Embryonic facial prominence (tissue), 1 donor: Measurements from ENCODE around the gene SULT1A3.
"Not testable (repeated sequence)": the region's sequence is repeated elsewhere in the genome, so short reads cannot be mapped to it uniquely, and the experiment has no call there.

Source experiments
- DNase-seq: peaks from one replicate; pipeline ENCODE4 v3.0.0-alpha.2; 2016; ENCODE audit errors: extremely low spot score

SULT1A3 gene

DNA sequence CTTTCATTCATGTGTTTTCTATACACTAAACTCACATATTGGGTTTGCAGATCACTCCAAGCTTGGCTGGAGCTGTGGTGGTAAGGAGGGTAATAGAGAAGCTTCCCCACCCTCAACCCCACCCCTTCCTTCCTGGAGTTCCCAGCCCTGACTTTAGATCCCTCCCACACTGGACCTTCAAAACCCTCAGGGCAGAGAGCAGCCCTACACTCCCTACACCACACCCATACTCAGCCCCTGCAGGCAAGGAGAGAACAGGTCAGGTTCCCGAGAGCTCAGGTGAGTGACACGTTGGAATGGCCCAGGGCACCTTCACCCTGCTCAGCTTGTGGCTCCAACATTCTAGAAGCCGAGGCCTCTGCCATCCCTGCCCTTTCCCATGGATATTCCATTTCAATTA is at the start of gene SULT1A3:
Gene SULT1A3 (plus strand): TSS at position 207 of the 400 bp plus-strand sequence. CDS start 1,474 bp downstream, outside the sequence.
- DNase-seq = not testable (repeated sequence)

DNA sequence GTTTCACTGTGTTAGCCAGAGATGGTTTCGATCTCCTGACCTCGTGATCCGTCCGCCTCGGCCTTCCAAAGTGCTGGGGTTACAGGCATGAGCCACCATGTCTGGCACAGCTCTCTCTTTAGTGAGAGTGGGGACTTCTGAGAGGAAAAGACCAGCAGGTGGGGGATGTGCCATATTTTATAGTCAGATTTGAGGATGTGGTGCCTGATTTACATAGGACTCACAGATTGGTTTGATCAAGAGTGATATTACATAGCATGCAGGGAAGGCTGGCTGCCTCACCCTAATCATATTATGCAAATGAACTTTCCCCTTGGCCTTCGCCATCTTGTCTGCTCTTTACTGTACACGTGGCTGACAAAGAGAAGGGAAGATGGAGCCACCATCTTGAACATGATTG is 48.0 kb upstream of the SULT1A3 start:
- DNase-seq = no peak

DNA sequence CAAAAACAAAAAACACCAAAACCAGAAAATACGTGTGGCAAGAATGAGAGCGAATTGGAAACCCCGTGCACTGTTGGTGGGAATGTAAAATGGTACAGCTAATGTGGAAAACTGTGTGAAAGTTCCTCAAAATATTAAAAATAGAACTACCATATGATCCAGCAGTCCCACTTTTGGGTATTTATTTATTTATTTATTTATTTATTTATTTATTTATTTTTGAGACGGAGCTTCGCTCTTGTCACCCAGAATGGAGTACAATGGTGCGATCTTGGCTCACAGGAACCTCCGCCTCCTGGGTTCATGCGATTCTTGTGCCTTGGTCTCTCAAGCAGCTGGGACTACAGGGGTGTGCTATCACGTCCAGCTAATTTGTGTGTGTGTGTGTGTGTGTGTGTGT is 46.5 kb upstream of the SULT1A3 start:
- DNase-seq = no peak

DNA sequence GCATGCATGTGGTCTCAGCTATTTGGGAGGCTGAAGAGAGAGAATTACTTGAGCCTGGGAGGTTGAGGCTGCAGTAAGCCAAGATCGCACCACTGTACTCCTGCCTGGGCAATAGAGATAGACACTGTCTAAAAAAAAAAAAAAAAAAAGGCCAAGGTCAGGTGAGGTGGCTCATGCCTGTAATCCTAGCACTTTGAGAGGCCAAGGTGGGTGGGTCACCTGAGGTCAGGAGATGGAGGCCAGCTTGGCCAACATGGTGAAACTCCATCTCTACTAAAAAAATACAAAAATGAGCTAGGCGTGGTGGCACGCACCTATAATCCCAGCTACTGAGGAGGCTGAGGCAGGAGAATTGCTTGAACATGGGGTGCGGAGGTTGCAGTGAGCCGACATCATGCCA is 43.9 kb upstream of the SULT1A3 start:
- no peak for DNase-seq

DNA sequence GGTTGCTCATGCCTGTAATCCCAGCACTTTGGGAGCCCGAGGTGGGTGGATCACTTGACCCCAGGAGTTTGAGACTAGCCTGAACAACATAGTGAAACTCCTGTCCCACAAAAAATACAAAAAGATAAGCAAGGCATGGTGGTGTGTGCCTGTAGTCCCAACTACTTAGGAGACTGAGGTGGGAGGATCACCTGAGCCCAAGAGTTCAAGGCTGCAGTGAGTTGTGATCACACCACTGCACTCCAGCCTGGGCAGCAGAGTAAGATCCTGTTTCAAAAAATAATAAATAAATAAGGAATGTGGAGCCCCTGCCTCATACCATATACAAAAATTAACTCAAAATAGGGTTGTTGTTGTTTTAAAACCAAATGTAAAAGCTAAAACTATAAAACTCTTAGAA is 41.8 kb upstream of the SULT1A3 start:
- no peak for DNase-seq

DNA sequence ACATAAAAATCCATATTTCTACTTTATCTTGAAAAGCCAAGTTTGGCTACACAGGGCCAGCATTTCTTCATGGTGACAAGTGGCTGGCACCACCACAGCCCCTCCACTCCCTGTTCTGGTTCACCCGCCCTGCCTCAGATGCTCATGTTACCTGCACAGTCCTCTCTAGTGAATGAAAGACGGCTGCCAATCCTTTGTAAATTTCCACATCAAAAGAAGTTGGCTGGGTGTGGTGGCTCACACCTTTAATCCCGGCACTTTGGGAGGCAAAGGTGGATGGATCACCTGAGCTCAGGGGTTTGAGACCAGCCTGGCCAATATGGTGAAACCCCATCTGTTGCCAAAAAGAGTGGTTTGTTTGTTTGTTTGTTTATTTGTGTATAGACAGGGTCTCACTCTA is 35.5 kb upstream of the SULT1A3 start:
- no peak for DNase-seq

DNA sequence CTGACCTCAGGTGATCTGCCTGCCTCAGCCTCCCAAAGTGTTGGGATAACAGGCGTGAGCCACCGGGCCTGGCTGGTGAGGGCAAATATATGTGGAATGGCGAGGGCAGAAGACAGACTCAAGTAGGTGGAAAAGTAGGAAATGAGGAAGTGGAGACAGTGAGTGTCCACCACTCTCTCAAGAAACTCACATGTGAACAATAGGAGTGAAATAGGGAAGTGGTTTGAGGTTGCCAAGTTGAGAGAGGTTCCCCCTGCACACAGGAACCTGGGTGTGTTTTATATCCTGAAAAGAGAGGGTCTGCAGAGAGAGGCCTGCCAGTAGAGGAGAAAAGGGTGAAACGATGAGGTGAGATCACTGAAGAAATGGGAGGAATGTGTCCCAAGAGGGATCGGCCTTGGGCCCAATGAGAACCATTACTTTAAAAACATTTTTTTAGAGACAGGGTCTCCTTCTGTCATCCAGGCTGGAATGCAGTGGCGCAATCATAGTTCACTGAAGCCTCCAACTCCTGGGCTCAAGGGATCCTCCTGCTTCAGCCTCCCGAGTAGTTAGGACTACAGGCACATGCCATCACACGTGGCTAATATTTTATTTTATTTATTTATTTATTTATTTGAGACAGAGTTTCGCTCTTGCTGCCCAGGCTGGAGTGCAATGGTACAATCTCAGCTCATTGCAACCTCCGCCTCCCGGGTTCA is 32.7 kb upstream of the SULT1A3 start:
- no peak for DNase-seq

DNA sequence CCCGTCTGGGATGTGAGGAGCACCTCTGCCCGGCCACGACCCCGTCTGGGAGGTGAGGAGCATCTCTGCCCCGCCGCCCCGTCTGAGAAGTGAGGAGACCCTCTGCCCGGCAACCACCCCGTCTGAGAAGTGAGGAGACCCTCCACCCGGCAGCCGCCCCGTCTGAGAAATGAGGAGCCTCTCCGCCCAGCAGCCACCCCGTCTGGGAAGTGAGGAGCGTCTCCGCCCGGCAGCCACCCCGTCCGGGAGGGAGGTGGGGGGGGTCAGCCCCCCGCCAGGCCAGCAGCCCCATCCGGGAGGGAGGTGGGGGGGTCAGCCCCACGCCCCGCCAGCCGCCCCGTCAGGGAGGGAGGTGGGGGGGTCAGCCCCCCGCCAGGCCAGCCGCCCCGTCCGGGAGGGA is 30.3 kb upstream of the SULT1A3 start:
- not testable (repeated sequence) for DNase-seq

DNA sequence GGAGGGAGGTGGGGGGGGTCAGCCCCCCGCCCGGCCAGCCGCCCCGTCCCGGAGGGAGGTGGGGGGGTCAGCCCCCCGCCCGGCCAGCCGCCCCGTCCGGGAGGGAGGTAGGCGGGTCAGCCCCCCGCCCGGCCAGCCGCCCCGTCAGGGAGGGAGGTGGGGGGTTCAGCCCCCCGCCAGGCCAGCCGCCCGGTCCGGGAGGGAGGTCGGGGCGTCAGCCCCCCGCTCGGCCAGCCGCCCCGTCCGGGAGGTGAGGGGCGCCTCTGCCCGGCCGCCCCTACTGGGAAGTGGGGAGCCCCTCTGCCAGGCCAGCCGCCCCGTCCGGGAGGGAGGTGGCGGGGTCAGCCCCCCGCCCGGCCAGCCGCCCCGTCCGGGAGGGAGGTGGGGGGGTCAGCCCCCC is 29.6 kb upstream of the SULT1A3 start:
- DNase-seq = not testable (repeated sequence)

DNA sequence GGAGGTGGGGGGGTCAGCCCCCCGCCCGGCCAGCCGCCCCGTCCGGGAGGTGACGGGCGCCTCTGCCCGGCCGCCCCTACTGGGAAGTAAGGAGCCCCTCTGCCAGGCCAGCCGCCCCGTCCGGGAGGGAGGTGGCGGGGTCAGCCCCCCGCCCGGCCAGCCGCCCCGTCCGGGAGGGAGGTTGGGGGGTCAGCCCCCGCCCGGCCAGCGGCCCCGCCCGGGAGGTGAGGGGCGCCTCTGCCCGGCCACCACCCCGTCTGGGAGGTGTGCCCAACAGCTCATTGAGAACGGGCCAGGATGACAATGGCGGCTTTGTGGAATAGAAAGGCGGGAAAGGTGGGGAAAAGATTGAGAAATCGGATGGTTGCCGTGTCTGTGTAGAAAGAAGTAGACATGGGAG is 28.9 kb upstream of the SULT1A3 start:
- not testable (repeated sequence) for DNase-seq

DNA sequence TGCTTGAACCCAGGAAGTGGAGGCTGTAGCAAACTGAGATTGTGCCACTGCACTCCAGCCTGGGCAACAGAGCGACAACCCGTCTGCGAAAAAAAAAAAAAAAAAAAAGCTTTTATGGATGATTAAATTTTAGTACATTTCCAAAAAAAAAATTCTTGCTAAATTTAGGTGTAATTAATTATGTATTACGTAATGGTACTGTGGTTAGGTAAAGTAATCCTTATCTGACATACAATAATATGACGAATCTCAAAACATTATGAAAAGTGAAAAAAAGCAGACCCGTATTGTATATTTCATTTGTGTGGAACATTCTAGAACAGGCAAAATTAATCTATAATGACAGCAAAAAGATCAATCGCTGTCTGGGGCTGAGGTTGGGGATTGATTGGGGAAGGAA is 26.0 kb upstream of the SULT1A3 start:
- no peak for DNase-seq

DNA sequence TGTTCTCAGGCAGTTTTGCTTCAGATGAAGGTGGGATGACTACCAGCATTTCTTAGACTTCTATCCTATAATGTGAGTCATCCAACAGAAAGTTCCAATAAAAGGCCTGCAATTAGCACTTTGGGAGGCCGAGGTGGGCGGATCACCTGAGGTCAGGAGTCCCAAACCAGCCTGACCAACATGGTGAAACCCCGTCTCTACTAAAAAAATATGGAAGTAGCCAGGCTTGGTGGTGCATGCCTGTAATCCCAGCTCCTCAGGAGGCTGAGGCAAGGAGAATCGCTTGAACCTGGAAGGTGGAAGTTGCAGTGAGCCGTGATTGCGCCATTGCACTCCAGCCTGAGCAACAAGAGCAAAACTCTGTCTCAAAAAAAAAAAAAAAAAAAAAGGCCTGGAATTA is 22.2 kb upstream of the SULT1A3 start:
- not testable (repeated sequence) for DNase-seq

DNA sequence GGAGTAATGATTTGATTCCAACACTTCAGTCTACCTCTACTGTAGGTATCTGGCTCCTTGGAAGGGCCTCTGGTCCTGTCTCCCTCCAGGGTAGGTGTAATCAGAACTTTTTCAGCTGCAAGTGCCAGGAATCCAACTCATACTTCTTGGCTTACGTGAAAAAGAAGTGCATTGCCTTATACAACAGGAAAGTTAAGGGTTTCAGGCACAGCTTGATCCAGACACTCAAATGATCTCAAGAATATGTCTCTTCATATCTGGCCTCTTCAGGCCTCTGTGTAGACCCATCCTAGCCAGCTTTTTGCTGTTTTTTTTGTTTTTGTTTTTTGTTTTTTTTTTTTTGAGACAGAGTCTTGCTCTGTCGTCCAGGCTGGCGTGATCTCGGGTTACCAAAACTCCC is 19.9 kb upstream of the SULT1A3 start:
- DNase-seq = no peak

DNA sequence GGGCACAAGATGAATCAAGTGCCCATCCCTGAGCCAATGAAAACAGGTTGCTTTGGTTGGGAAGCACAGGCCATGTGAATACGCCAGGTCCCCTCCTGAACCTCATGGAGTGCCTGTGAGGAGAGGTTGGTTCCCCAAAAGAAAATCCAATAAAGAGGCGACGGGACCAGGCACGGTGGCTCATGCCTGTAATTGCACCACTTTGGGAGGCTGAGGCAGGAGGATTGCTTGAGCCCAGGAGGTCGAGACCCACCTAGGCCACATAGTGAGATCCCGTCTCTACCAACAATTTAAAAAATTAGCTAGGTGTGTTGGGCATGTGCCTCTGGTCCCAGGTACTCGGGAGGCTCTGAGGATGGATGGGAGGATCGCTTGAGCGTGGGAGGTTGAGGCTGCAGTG is 19.1 kb upstream of the SULT1A3 start:
- no peak for DNase-seq

DNA sequence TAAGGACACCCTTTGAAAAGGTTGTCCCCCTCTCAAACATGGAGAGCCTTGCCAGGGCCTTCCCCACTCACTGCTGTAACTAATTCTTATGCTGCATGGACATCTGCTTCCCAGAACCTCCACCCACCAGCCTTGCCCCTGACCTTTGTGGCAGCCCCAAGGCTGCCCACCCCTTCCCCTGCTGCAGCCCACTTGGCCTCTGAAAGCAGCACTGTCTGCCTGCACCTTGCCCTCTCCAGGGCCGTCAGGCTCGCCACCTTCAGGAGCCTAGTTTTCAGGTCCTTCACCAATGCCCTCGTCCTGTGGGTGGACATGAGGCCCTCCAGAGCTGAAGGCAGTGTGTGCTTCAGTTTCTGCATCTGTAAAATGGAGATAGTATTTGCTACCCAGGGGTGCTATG is 18.3 kb upstream of the SULT1A3 start:
- no peak for DNase-seq

DNA sequence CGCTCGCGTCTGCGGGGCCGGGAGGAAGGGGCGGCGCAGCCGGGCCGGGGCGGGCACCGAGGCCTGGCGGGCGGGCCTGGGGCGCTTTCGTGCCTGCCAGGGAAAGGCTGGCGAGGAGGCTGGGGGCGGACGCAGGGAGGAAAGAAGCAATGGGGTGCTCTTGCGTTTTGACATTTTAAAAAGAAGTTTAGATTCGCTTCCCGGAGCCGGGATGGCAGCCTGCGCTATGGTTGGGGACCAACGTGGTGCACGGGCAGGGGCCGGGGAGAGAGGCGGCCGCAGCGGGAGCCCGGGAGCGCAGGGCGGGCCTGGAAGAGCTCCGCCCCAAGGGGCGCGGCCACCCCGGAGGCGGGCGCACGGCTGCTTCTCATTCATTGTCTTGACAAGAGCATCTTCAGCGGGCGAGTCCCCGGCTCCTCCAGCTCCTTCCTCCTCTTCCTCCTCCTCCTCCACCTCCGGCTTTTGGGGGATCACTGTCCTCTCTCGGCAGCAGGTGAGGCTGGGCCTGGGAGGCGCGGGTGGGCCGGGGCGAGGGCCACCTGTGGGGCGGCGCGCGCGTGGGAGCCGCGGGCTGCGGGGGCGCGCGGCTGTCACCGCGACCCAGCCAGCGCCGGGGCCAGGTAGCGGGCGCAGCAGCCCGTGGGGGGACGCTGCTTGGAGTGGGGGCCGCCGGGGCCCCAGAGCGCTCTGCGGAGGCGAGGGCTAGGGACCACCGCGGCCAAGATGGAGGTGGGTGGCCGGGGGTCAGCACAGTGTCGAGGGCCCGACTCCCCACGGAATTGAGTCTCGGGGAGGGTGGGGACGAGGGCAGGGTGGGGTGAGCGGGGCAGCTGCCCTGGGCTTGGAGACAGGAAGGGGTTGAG is 15.6 kb upstream of the SULT1A3 start, which contains the start of gene CORO1A:
Gene CORO1A (plus strand): TSS at position 370 of the 863 bp plus-strand sequence. CDS start 1,608 bp downstream, outside the sequence.
- DNase-seq = no peak

DNA sequence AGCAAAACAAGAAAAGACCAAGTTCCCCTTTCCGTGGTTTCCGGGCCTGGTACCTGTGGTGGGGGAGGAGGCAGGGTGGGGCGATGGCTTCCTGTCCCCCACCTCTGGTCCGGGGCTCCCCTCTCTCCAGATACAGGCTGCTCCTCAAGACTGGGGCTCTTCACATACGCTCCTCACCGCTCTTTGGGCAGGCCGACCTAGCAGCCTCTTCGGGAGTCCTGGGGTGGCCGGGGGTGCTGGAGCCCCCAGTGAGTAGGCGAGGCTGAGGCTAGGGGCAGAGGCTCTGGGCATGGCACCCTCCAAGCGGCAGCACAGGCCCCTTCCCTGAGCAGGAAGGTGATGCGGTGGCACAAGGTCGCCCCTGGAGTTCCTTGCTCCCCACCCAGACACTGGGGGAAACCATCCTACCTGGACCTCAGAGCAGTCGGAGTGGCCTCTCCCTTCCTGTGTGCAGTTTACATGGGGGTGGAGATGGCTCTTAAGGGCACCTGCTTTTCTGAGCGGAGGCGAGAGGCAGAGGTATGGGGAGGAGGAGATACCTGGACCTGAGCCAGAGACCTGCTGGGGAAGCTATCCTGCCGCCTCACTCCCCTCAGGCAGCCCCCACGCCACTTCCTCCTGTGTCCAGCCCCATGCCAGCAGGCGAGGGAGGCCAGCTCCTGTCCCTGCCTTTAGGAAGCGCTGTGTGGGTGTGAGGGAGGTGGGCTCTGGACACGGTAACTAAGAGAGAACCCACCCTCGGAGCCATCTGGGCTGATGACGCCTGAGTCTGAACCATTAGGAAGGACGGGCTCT is 14.8 kb upstream of the SULT1A3 start:
- no peak for DNase-seq

DNA sequence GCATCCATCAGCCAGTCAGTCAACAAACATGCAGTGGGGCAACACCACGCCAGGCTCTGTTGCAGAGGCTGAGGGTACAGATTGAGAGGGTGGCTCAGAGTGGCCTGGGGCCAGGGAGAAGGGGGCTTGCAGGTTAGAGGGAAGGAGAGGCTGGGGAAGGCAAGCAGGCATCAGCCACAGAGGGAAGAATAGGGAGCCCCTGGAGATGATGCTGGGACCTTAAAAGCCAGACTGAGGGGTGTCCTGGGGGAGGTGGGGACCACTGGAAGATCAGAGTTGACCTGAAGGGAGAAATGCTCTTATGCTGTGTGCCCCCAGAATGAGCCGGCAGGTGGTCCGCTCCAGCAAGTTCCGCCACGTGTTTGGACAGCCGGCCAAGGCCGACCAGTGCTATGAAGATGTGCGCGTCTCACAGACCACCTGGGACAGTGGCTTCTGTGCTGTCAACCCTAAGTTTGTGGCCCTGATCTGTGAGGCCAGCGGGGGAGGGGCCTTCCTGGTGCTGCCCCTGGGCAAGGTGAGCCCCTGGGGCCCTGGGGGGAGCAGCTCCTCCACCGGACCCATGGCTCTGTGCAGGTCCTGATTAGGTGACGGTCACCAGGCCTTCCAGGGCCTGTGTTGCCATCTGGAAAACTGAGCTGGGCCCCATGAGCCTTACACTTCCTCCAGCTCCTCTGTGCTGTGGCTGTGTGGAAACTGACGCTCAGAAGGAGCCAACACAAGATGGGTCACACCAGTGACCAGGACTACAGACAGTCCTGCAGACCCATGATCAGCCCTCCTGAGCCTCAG is 14.0 kb upstream of the SULT1A3 start:
- DNase-seq = no peak

DNA sequence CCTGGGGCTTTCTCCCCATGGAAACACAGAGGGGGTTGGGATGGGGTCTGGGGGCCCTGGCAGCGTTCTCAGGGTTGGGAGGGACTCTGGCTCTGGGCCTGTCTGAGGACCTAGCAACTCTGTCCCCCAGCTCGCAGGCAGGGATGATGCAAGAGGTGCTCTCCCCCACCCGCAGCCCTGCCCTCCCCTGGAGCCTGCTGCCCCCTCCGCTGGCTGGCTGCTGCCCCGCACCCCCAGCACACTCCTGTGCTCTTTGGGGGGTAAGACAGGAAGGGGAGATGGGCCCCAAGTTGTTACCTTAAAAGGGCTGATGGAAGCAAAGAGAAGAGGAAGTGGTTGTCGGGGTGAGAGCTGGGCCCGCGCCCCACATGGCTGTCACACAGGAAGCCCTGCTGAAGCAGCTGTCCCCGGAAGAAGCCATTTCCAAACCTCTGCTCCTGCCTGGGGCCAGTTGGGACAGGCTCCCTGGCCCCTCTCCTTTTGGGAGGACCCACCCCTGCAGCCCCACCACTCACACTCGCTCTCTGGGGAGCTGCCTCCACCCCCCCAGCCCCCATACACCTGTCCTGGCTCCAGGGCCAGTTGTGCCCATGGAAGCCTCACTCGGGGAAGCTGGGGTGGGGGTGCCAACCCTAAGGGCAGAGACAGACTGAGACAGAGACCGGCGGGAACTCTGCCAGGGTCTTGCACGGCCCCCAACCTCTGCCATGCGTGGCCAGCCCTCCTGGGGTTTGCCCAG is 13.2 kb upstream of the SULT1A3 start:
- no peak for DNase-seq

DNA sequence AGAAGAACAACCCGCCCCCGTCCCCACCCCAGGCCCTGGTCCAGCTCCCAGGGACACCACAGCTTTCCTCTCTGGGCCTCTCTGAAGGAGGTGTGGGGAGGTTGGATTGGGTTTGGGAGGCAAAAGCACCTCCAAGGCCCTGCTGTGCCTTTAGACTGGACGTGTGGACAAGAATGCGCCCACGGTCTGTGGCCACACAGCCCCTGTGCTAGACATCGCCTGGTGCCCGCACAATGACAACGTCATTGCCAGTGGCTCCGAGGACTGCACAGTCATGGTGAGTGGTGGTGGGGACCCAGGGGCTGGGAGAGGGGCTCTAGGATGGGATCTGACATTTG is 12.6 kb upstream of the SULT1A3 start:
- DNase-seq = no peak
